SU-DHL-6 (cell line): Measurements from ENCODE around the gene ZBTB45.

Source experiments
- EZH2phosphoT487 ChIP-seq: fragments of 200-600 bp; sonication (generic), shearing (Covaris generic); conservative IDR thresholded peaks from 2 replicates; pipeline ENCODE4 v1.6.1; 2018; ENCODE audit warnings: mild to moderate bottlenecking, antibody characterized with exemption, low read length, moderate library complexity, mixed read lengths
- TF ChIP-seq, protein P1 (sequence below): fragments of 200-600 bp; sonication (generic); IDR thresholded peaks from one replicate; pipeline ENCODE4 v1.5.1; 2017; ENCODE audit warnings: antibody characterized with exemption, mild to moderate bottlenecking, low read length, moderate library complexity; ENCODE audit not compliant: insufficient read depth, poor library complexity, severe bottlenecking

DNA sequence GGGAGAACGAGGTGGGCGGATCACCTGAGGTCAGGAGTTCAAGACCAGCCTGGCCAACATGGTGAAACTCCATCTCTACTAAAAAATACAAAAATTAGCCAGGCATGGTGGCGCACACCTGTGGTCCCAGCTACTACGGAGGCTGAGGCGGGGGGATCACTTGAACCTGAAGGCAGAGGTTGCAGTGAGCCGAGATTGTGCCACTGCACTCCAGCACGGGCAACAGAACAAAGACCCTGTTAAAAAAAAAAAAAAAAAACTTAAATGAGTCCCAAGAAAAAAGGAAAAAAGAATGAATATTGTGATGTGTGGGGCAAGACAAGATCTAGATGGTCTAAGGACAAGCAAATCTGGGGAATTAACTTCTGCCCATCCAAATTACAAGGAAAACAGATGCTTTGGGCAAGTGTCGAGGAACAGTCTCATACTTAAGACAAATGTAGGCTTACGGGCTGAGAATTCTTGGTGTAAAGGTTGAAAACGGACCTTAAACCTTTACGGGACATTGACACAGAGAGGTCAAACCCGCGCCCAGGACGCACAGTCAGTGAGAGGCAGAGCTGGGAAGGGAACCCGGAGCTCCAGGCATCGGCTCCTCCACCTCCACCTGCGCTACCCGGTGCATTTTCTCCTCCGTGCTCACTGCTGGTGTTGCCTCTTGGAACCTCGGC lies 53.4 kb downstream of the ZBTB45 start:
- TF ChIP-seq, protein P1, sequence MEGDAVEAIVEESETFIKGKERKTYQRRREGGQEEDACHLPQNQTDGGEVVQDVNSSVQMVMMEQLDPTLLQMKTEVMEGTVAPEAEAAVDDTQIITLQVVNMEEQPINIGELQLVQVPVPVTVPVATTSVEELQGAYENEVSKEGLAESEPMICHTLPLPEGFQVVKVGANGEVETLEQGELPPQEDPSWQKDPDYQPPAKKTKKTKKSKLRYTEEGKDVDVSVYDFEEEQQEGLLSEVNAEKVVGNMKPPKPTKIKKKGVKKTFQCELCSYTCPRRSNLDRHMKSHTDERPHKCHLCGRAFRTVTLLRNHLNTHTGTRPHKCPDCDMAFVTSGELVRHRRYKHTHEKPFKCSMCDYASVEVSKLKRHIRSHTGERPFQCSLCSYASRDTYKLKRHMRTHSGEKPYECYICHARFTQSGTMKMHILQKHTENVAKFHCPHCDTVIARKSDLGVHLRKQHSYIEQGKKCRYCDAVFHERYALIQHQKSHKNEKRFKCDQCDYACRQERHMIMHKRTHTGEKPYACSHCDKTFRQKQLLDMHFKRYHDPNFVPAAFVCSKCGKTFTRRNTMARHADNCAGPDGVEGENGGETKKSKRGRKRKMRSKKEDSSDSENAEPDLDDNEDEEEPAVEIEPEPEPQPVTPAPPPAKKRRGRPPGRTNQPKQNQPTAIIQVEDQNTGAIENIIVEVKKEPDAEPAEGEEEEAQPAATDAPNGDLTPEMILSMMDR: no peak
- no peak for TF ChIP-seq EZH2phosphoT487
